Measurements from ENCODE around the gene COQ9. TPM values are rescaled to one million over a fixed set of nuclear protein-coding genes. Genes with fewer than 3 reads are reported as not detected.
"Not testable (repeated sequence)": the region's sequence is repeated elsewhere in the genome, so short reads cannot be mapped to it uniquely, and the experiment has no call there.

COQ9 gene, protein sequence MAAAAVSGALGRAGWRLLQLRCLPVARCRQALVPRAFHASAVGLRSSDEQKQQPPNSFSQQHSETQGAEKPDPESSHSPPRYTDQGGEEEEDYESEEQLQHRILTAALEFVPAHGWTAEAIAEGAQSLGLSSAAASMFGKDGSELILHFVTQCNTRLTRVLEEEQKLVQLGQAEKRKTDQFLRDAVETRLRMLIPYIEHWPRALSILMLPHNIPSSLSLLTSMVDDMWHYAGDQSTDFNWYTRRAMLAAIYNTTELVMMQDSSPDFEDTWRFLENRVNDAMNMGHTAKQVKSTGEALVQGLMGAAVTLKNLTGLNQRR
- 37.6 and 49.5 TPM in 2 replicates for total RNA-seq

- TF ChIP-seq CTCF (IDR thresholded peaks at IDR 0.05; ENCODE audit: insufficient read depth, low read length, poor library complexity, severe bottlenecking) = no peak
- Histone ChIP-seq H3K27me3 (ENCODE audit: control insufficient read depth, insufficient read depth, low read length) (no peaks in the 10 kb centered on the region), H3K4me3 (ENCODE audit: low read depth, low read length) (peak within 1 kb of the TSS; percentile 92), H3K36me3 (ENCODE audit: control insufficient read depth, insufficient read depth, low read length) (peaks cover 2% of the 10 kb centered on the region)
- peak; percentile 76 for DNase-seq (ENCODE audit: low read depth)
Observed at GRCh38 chr16:57447186-57447962, at the start of gene COQ9, which contains the start of gene CIAPIN1. TSS of gene COQ9 (plus strand) at chr16:57447479. CDS start at chr16:57447506, 27 bp downstream. TSS of gene CIAPIN1 (minus strand) at chr16:57447385. CDS start at chr16:57440928, 6,457 bp downstream.

DNA sequence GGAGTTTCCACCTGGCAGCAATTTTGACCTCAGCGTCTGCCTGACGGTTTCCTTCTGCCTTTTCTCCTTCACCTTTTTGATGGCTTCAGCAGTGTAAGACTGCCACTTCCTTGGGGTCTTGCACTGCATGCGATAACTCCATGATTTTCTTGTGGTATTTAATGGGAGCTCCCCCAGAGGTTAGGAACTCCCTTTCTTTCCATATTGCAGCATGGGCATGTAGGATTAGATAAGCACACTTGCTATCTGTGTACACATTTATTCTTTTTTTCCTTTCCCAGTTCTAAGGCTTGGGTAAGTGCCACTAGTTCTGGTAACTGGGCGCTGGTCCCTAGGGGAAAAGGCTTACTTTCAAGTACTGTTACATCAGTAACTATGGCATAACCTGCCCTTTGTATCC, 49.8 kb upstream of the COQ9 start:
- H3K27me3 ChIP-seq (ENCODE audit: control insufficient read depth, insufficient read depth, low read length); H3K4me3 ChIP-seq (ENCODE audit: low read depth, low read length); H3K36me3 ChIP-seq (ENCODE audit: control insufficient read depth, insufficient read depth, low read length); DNase-seq (ENCODE audit: low read depth): not testable (repeated sequence)

DNA sequence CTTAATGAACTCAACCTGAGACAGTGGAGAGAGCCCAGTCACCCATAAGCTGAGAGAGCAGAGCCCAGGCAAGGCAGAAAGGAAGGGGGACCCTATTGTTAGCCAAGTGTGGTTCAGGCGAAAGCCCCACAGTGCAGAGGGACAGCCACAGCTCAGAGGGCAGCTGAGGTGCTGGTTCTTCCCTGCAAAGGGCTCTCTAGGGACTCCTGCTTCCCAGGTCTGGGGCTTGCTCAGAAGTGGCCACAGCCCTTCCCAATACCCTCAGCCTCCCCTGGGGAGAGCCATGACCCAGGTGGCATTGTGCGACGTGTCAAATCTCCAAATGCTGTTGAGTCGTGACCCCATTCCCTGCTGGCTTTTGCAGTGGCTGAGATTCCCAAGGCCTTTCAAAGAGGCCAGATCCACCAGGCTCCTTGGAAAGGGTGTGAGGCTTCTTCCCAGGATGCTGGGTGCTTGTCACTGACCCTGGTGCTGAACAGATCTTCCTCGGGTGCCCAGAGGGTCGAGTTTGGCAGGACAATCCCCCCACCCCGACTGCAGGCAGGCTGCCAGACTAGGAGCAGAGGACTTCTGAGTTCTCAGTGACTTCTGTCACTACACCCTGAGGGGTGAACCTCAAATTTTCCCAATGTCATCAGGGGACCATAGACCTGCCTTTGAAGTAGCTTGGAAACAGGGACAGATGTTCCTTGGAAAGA, 45.2 kb upstream of the COQ9 start:
- no peak overlapping the region for H3K4me3 ChIP-seq (ENCODE audit: low read depth, low read length)
- no peaks in the 10 kb centered on the region for H3K36me3 ChIP-seq (ENCODE audit: control insufficient read depth, insufficient read depth, low read length)
- H3K27me3 ChIP-seq (ENCODE audit: control insufficient read depth, insufficient read depth, low read length) = peaks cover 9% of the 10 kb centered on the region
- TF ChIP-seq CTCF (IDR thresholded peaks at IDR 0.05; ENCODE audit: insufficient read depth, low read length, poor library complexity, severe bottlenecking) = no peak
- DNase-seq (ENCODE audit: low read depth) = no peak

DNA sequence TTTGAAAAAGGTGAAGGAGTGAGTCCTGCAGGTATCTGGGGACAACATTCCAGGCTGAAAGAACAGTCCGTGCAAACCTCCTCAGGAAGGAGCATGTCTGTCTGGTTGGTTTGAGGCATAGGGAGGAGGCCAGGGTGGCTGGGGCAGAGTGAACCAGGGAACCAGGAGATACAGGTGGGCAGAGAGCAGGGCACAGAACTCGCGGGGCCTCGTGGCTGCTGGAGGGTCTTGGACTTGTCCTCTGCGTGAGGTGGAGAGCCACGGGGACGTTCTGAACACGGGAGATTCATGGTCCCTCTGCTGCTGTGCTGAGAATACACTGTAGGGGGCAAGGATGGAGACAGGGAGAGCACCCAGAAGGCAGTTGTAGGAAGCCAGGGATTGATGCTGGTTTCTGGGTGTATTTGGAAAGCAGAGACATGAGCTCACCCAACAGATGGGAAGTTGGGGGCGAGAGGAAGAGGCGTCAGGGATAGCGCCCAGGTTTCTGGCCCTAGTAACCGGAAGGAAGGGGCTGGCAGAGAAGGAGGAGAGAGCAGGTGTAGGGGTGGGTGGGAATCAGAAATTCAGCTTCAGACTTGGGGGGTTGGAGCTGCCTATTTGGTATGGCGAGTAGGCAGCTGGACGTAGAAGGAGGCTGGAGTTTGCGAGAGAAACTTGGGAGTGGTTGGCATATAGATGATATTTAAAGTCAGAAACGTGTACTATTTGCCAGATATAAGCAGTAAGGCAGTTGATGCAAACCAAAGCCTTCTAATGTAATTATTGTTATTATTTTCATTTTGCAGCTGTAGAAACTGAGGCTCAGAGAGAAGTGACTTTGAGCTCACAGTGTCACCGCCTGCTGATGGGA, 43.1 kb upstream of the COQ9 start, which contains the start of gene CCL17:
Gene CCL17, plus strand, starts transcription at position 803 of the 853 bp plus-strand sequence. CDS start 9,166 bp downstream, outside the sequence.
- Histone ChIP-seq H3K36me3 (ENCODE audit: control insufficient read depth, insufficient read depth, low read length) (no peaks in the 10 kb centered on the region), H3K4me3 (ENCODE audit: low read depth, low read length) (no peak within 1 kb of the TSS), H3K27me3 (ENCODE audit: control insufficient read depth, insufficient read depth, low read length) (peaks cover 9% of the 10 kb centered on the region)
- no peak for DNase-seq (ENCODE audit: low read depth)
- TF ChIP-seq CTCF (IDR thresholded peaks at IDR 0.05; ENCODE audit: insufficient read depth, low read length, poor library complexity, severe bottlenecking) = no peak

- H3K27me3 ChIP-seq (ENCODE audit: control insufficient read depth, insufficient read depth, low read length) = peaks cover 9% of the 10 kb centered on the region
- DNase-seq (ENCODE audit: low read depth) = no peak
- TF ChIP-seq CTCF (IDR thresholded peaks at IDR 0.05; ENCODE audit: insufficient read depth, low read length, poor library complexity, severe bottlenecking) = no peak
- no peak overlapping the region for H3K4me3 ChIP-seq (ENCODE audit: low read depth, low read length)
- H3K36me3 ChIP-seq (ENCODE audit: control insufficient read depth, insufficient read depth, low read length) = no peaks in the 10 kb centered on the region
Observed at GRCh38 chr16:57405097-57405496, 42.2 kb upstream of the COQ9 start.

All from kidney epithelial cell (primary cell).